Upper lobe of left lung (tissue), 6 donors: Measurements from ENCODE around the gene CDK12. TPM values are rescaled to one million over a fixed set of nuclear protein-coding genes. Genes with fewer than 3 reads are reported as not detected.
A peak's percentile ranks its signal among the peaks of the same experiment; 100 is the strongest.

Source experiments
- ATAC-seq, 2 donors: fragments of 200-7000 bp; cut with Tn5 transposase; one replicate each; pipeline ENCODE4 v1.9.1; 2022; ENCODE audit warnings: mild to moderate bottlenecking in 2 of 2, moderate library complexity in 2 of 2; ENCODE audit not compliant: low FRiP score in 2 of 2
- DNase-seq, 2 donors: peaks; one replicate each; pipeline ENCODE4 v3.0.0-alpha.2; 2019 to 2020
- H3K27ac ChIP-seq, 4 donors: fragments of 200-600 bp; sonication (generic); one replicate each; pipeline ENCODE4 v1.5.1; 2016 to 2019
- H3K27me3 ChIP-seq, 4 donors: fragments of 200-600 bp; sonication (generic); one replicate each; pipeline ENCODE4 v1.5.1; 2017 to 2019
- H3K36me3 ChIP-seq, 4 donors: fragments of 200-600 bp; sonication (generic); one replicate each; pipeline ENCODE4 v1.5.1; 2016 to 2019
- H3K4me1 ChIP-seq, 4 donors: fragments of 200-600 bp; sonication (generic); one replicate each; pipeline ENCODE4 v1.5.1; 2018 to 2019
- H3K4me3 ChIP-seq, 4 donors: fragments of 200-600 bp; sonication (generic); one replicate each; pipeline ENCODE4 v1.5.1; 2017 to 2019; ENCODE audit warnings: mild to moderate bottlenecking in 2 of 4, moderate library complexity in 1 of 4
- H3K9me3 ChIP-seq, 4 donors: fragments of 200-600 bp; sonication (generic); one replicate each; pipeline ENCODE4 v1.5.1; 2018 to 2019
- EP300 ChIP-seq, 4 donors: sonication (generic); formaldehyde crosslinking; IDR thresholded peaks; one replicate each; pipeline ENCODE4 v1.5.1; 2017; ENCODE audit warnings: antibody characterized with exemption in 4 of 4, control low read depth in 2 of 4
- POLR2A ChIP-seq, 4 donors: fragments of 450-650 bp; IDR thresholded peaks; one replicate each; pipeline ENCODE4 v1.5.1; 2016 to 2017; ENCODE audit warnings: antibody characterized with exemption in 4 of 4, mild to moderate bottlenecking in 2 of 4
- POLR2AphosphoS5 ChIP-seq, 2 donors: sonication (generic); formaldehyde crosslinking; IDR thresholded peaks; one replicate each; pipeline ENCODE4 v1.5.1; 2017; ENCODE audit warnings: antibody characterized with exemption in 2 of 2
- WGBS, 2 donors: methylation state at CpG; one replicate each; pipeline ENCODE4 v1.1.5; 2017 to 2018; 5-methylcytosine and 5-hydroxymethylcytosine counted together
- total RNA-seq, 6 donors: library from RNA; depleted of rRNA in 4 of 6; stranded (reverse); fragments of >200 nt in 4 of 6; gene quantifications; one replicate each; pipeline versions ENCODE4 v1.1.0 to v1.2.1, GENCODE V29; 2016 to 2021
- TF ChIP-seq, protein P1 (sequence below), 6 experiments: fragments of 450-650 bp in 4 of 6; fragments of 200-600 bp in 2 of 6; sonication (generic) in 2 of 6; IDR thresholded peaks; one replicate each; pipeline ENCODE4 v1.5.1; 2016 to 2019; ENCODE audit warnings: antibody characterized with exemption in 6 of 6
- donor health status: DM: no; HTN: no; CAD: no; lungs with moderate emphysema.
- donor health status: DM: no; HTN: yes; CAD: no; lungs with severe emphysema.

The CDK12 gene
- total RNA-seq, 6 donors from 2014 or later: 41.2 to 111 (median 52.8) TPM

- Histone ChIP-seq H3K4me3 (no peak overlapping the region), H3K4me1 (peaks cover 4 to 24% (median 8%) of the 10 kb centered on the region in 4 donors), H3K27me3 (no peaks in the 10 kb centered on the region), H3K27ac (no peak overlapping the region), H3K36me3 (peaks cover 0 to 48% (median 28%) of the 10 kb centered on the region in 4 donors), H3K9me3 (no peaks in the 10 kb centered on the region)
- 31 to 59% methylated on average over 1 of the region's 1 CpG for WGBS, 2 donors
- no peak for DNase-seq
- no peak for TF ChIP-seq POLR2AphosphoS5 (IDR thresholded peaks at IDR 0.05)
- no peak for TF ChIP-seq POLR2A (IDR thresholded peaks at IDR 0.05)
- TF ChIP-seq, protein P1, sequence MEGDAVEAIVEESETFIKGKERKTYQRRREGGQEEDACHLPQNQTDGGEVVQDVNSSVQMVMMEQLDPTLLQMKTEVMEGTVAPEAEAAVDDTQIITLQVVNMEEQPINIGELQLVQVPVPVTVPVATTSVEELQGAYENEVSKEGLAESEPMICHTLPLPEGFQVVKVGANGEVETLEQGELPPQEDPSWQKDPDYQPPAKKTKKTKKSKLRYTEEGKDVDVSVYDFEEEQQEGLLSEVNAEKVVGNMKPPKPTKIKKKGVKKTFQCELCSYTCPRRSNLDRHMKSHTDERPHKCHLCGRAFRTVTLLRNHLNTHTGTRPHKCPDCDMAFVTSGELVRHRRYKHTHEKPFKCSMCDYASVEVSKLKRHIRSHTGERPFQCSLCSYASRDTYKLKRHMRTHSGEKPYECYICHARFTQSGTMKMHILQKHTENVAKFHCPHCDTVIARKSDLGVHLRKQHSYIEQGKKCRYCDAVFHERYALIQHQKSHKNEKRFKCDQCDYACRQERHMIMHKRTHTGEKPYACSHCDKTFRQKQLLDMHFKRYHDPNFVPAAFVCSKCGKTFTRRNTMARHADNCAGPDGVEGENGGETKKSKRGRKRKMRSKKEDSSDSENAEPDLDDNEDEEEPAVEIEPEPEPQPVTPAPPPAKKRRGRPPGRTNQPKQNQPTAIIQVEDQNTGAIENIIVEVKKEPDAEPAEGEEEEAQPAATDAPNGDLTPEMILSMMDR (IDR thresholded peaks at IDR 0.05): no peak
- no peak for TF ChIP-seq EP300 (IDR thresholded peaks at IDR 0.05)
- no peak for ATAC-seq
These were observed 107.8 kb downstream of the CDK12 start for GRCh38 chr17:39569126-39569525.

GRCh38 chr17:39572121-39572520, 110.8 kb downstream of the CDK12 start:
- Histone ChIP-seq H3K27me3 (no peaks in the 10 kb centered on the region), H3K9me3 (no peaks in the 10 kb centered on the region), H3K36me3 (peaks cover 0 to 23% (median 10%) of the 10 kb centered on the region in 4 donors), H3K4me1 (peaks cover 5 to 27% (median 10%) of the 10 kb centered on the region in 4 donors), H3K27ac (no peak overlapping the region), H3K4me3 (no peak overlapping the region)
- WGBS, 2 donors: 91 to 94% methylated on average over 2 of the region's 2 CpGs
- TF ChIP-seq, protein P1 (IDR thresholded peaks at IDR 0.05): no peak
- TF ChIP-seq EP300 (IDR thresholded peaks at IDR 0.05): no peak
- TF ChIP-seq POLR2AphosphoS5 (IDR thresholded peaks at IDR 0.05): no peak
- no peak for TF ChIP-seq POLR2A (IDR thresholded peaks at IDR 0.05)
- DNase-seq: no peak
- no peak for ATAC-seq

- WGBS, 2 donors: 5% methylated on average over 28 to 32 of the region's 66 CpGs
- H3K4me1 ChIP-seq: peaks cover 5 to 27% (median 10%) of the 10 kb centered on the region in 4 donors
- H3K9me3 ChIP-seq: no peaks in the 10 kb centered on the region
- TF ChIP-seq POLR2AphosphoS5 (IDR thresholded peaks at IDR 0.05) (no peak), EP300 (IDR thresholded peaks at IDR 0.05) (no peak), POLR2A (IDR thresholded peaks at IDR 0.05) (peak in 3 of 4 donors; percentile 25 to 61 (median 47))
- TF ChIP-seq, protein P1 (IDR thresholded peaks at IDR 0.05): no peak
- ATAC-seq (peak; percentile 87 to 94), DNase-seq (peak; percentile 62 to 94)
- peak overlapping the region; percentile 70 to 83 (median 82) for H3K27ac ChIP-seq
- H3K27me3 ChIP-seq: no peaks in the 10 kb centered on the region
- H3K4me3 ChIP-seq: peak overlapping the region; percentile 48 to 71 (median 70)
- H3K36me3 ChIP-seq: peaks cover 0 to 13% (median 6%) of the 10 kb centered on the region in 4 donors
These were observed 112.4 kb downstream of the CDK12 start for GRCh38 chr17:39573447-39574298.

DNA sequence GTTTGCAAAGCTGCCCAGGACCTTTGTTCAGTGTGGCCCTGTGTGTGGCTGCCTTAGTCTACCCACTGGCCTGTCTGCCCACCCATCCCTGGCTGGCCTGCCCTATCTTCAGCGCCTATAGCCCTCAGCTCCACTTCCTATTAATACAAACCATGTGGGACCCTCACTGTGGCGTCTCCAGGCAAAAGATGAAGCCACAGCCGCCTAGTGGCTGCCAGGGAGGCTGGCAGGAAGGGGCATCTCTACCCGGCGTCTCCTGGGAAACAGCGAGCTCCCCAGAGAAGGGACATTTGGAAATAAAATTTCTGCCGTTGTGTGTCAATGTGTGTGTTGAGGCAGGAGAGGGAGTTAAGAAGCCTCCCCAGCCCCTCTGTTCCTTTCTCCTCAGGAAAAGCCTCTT, 114.9 kb downstream of the CDK12 start:
- TF ChIP-seq, protein P1 (IDR thresholded peaks at IDR 0.05): peak in 2 of 6 experiments; percentile 18 to 24
- no peak for TF ChIP-seq POLR2AphosphoS5 (IDR thresholded peaks at IDR 0.05)
- no peak overlapping the region for H3K4me3 ChIP-seq
- H3K36me3 ChIP-seq: no peaks in the 10 kb centered on the region
- DNase-seq (no peak), ATAC-seq (no peak)
- H3K27ac ChIP-seq: no peak overlapping the region
- peaks cover 11 to 23% (median 14%) of the 10 kb centered on the region in 4 donors for H3K4me1 ChIP-seq
- 25 to 34% methylated on average over 7 of the region's 7 CpGs for WGBS, 2 donors
- no peaks in the 10 kb centered on the region for H3K9me3 ChIP-seq
- H3K27me3 ChIP-seq: no peaks in the 10 kb centered on the region
